HepG2 (cell line): ENCODE results near the gene SHLD1. TPM values are rescaled to one million over a fixed set of nuclear protein-coding genes. Genes with fewer than 3 reads are reported as not detected.

Experiments
- ATAC-seq: fragments of 200-7000 bp; cut with Tn5 transposase; 3 replicates; pipeline ENCODE4 v1.9.1; 2020; ENCODE audit warnings: mild to moderate bottlenecking, moderate library complexity
- BruUV-seq: library from RNA; stranded (reverse); fragments of 400-500 nt; replicated peaks from 2 replicates; lab custom pipeline; 2021; lab: Mats Ljungman, UMichigan
- CTCF ChIA-PET: fragments of 300-600 bp; formaldehyde crosslinking; extraction: SDS; loops from one replicate; lab custom pipeline; 2021; ENCODE audit warnings: low total read pairs, inconsistent platforms, low intra/inter-chr PET ratio; lab: Yijun Ruan, JAX
- POLR2A ChIA-PET: fragments of 350-600 bp; sonication (Branson Sonifier 250); formaldehyde crosslinking; loops from one replicate; lab custom pipeline; 2020; ENCODE audit warnings: antibody characterized with exemption, inconsistent platforms; lab: Yijun Ruan, JAX
- DNase-seq: peaks from one replicate; pipeline ENCODE4 v3.0.0-alpha.2; 2015; ENCODE audit warnings: low spot score
- FAIRE-seq: peaks from 3 replicates; lab custom pipeline; 2011; peaks lifted over from hg19 to GRCh38; lab: Jason Lieb, UNC
- H2AFZ ChIP-seq: one replicate; pipeline ENCODE4 v1.6.1; 2011; ENCODE audit warnings: low read length, inconsistent platforms
- H3K27ac ChIP-seq: fragments of 300-600 bp; 3 replicates; pipeline ENCODE4 v1.8.0; 2011; ENCODE audit warnings: mixed run types, mild to moderate bottlenecking, mixed read lengths, low read length, inconsistent platforms; ENCODE audit not compliant: insufficient read depth; ENCODE audit errors: extremely low read length
- H3K27me3 ChIP-seq, 2 experiments: fragments of 200-600 bp in 1 of 2; 2 replicates in 1 of 2; 3 replicates in 1 of 2; pipeline versions ENCODE4 v1.6.0 to v1.8.0; 2011; ENCODE audit warnings: low read length in 2 of 2, mild to moderate bottlenecking in 2 of 2, moderate library complexity in 2 of 2, inconsistent platforms in 1 of 2; ENCODE audit not compliant: insufficient read depth in 2 of 2, control insufficient read depth in 1 of 2
- H3K36me3 ChIP-seq, 2 experiments: fragments of 200-600 bp in 1 of 2; replicated peaks in 1 of 2; 2 replicates in 1 of 2; 3 replicates in 1 of 2; pipeline versions ENCODE4 v1.5.1 to v1.8.0; 2011; ENCODE audit warnings: low read length in 2 of 2, inconsistent platforms in 1 of 2; ENCODE audit not compliant: insufficient read depth in 2 of 2, control insufficient read depth in 1 of 2
- H3K4me1 ChIP-seq: 2 replicates; pipeline ENCODE4 v1.5.1; 2012; ENCODE audit warnings: low read length, inconsistent platforms; ENCODE audit not compliant: insufficient read depth
- H3K4me2 ChIP-seq: 2 replicates; pipeline ENCODE4 v1.6.0; 2011; ENCODE audit warnings: low read depth, low read length, inconsistent platforms
- H3K4me3 ChIP-seq, 3 experiments: fragments of 200-600 bp in 1 of 3; sonication (generic), shearing (Covaris generic) in 1 of 3; replicated peaks in 1 of 3; 2 replicates each; pipeline ENCODE4 v1.5.1; 2011 to 2016; ENCODE audit warnings: low read length in 3 of 3, inconsistent platforms in 2 of 3, low read depth in 2 of 3, mild to moderate bottlenecking in 2 of 3, control low read depth in 1 of 3, mixed read lengths in 1 of 3; ENCODE audit not compliant: insufficient read depth in 1 of 3
- H3K79me2 ChIP-seq: one replicate; pipeline ENCODE4 v1.6.1; 2011; ENCODE audit warnings: low read length, inconsistent platforms; ENCODE audit not compliant: insufficient read depth
- H3K9ac ChIP-seq: 2 replicates; pipeline ENCODE4 v1.6.0; 2011; ENCODE audit warnings: mild to moderate bottlenecking, low read depth, low read length, inconsistent platforms; ENCODE audit not compliant: insufficient read depth
- H3K9me3 ChIP-seq: 2 replicates; pipeline ENCODE4 v1.5.1; 2012; ENCODE audit warnings: mild to moderate bottlenecking, low read length
- H4K20me1 ChIP-seq: 2 replicates; pipeline ENCODE4 v1.6.0; 2011; ENCODE audit warnings: inconsistent platforms, mild to moderate bottlenecking, low read length, moderate library complexity; ENCODE audit not compliant: insufficient read depth
- MTF1 ChIP-seq: sonication (generic); formaldehyde crosslinking; IDR thresholded peaks from 2 replicates; pipeline ENCODE4 v1.5.0; 2020; ENCODE audit warnings: missing genetic modification reagents
- RBAK ChIP-seq: sonication (generic); formaldehyde crosslinking; IDR thresholded peaks from 2 replicates; pipeline ENCODE4 v1.5.1; 2020; ENCODE audit warnings: mild to moderate bottlenecking, missing genetic modification reagents
- RCOR2 ChIP-seq: IDR thresholded peaks from 2 replicates; pipeline ENCODE4 v1.6.1; 2016; ENCODE audit warnings: missing biosample characterization, missing genetic modification reagents
- TMF1 ChIP-seq: sonication (generic); formaldehyde crosslinking; IDR thresholded peaks from 2 replicates; pipeline ENCODE4 v1.8.1; 2022; ENCODE audit warnings: low read depth, missing genetic modification reagents
- ZFP41 ChIP-seq: sonication (generic); formaldehyde crosslinking; IDR thresholded peaks from 2 replicates; pipeline ENCODE4 v1.4.0; 2020; ENCODE audit warnings: mild to moderate bottlenecking, missing genetic modification reagents, borderline replicate concordance
- ZFX ChIP-seq: sonication (generic); formaldehyde crosslinking; IDR thresholded peaks from 2 replicates; pipeline ENCODE4 v1.4.0; 2020; ENCODE audit warnings: mild to moderate bottlenecking, low read depth, missing genetic modification reagents, moderate library complexity
- ZNF143 ChIP-seq: sonication (generic); formaldehyde crosslinking; IDR thresholded peaks from 2 replicates; pipeline ENCODE4 v1.4.0; 2020; ENCODE audit warnings: missing genetic modification reagents
- ZNF354B ChIP-seq: sonication (generic); formaldehyde crosslinking; IDR thresholded peaks from 2 replicates; pipeline ENCODE4 v1.8.0; 2022; ENCODE audit warnings: mild to moderate bottlenecking, missing genetic modification reagents
- WGBS: methylation state at CpG from one replicate; pipeline ENCODE4 v1.1.6; 2017; ENCODE audit warnings: low lambda C conversion rate; 5-methylcytosine and 5-hydroxymethylcytosine counted together
- in situ Hi-C: cut with HindIII; loops from 2 replicates; pipeline ENCODE4 v1.10.0; 2017; ENCODE audit warnings: low pct_unique_long_range_greater_than_20kb; ENCODE audit not compliant: extremely low pct_ligation_motif_present
- intact Hi-C: fragments of 100-400 bp; cut with micrococcal nuclease; formaldehyde crosslinking; loops from one replicate; pipeline ENCODE4 v1.10.0; 2022; ENCODE audit not compliant: unreplicated experiment
- polyA plus RNA-seq, 8 experiments: library from polyadenylated mRNA; depleted of rRNA in 3 of 8; stranded (reverse) in 7 of 8; unstranded in 1 of 8; fragments of >200 nt; fragmentation: Illumina TruSeq in 4 of 8; extraction: Trizol in 4 of 8; gene quantifications; 2 replicates each; pipeline versions ENCODE4 v1.2.1 to v1.2.3, GENCODE V29; 2011 to 2016; ENCODE audit warnings: low read depth in 4 of 8, missing spikeins in 1 of 8, mixed read lengths in 1 of 8; ENCODE audit not compliant: insufficient read depth in 1 of 8
- total RNA-seq, 5 experiments: library from RNA; depleted of rRNA; stranded (reverse); fragments of >200 nt; fragmentation: Illumina TruSeq; extraction: Trizol; gene quantifications; 2 replicates each; pipeline ENCODE4 v1.2.3, GENCODE V29; 2016; ENCODE audit warnings: low read depth in 1 of 5
- TF ChIP-seq, protein P1 (sequence below): sonication (generic); formaldehyde crosslinking; IDR thresholded peaks from 2 replicates; pipeline ENCODE4 v1.4.0; 2020; ENCODE audit warnings: mild to moderate bottlenecking, low read depth, missing genetic modification reagents
- TF ChIP-seq, protein P2 (sequence below): sonication (generic); formaldehyde crosslinking; IDR thresholded peaks from 2 replicates; pipeline ENCODE4 v1.9.0; 2021; ENCODE audit warnings: mild to moderate bottlenecking, missing genetic modification reagents
- TF ChIP-seq, protein P3 (sequence below): sonication (generic); formaldehyde crosslinking; IDR thresholded peaks from 2 replicates; pipeline ENCODE4 v1.5.0; 2020; ENCODE audit warnings: missing genetic modification reagents, mild to moderate bottlenecking, borderline replicate concordance
- TF ChIP-seq, protein P4 (sequence below): sonication (generic); formaldehyde crosslinking; conservative IDR thresholded peaks from 2 replicates; pipeline ENCODE4 v1.4.0; 2020; ENCODE audit warnings: missing genetic modification reagents

The SHLD1 gene
- total and polyA plus RNA-seq, 2 of the 13 experiments (the other 11 are each of a cell fraction or from before 2014, with no cell fraction given) = 8.9 to 10.0 TPM

DNA sequence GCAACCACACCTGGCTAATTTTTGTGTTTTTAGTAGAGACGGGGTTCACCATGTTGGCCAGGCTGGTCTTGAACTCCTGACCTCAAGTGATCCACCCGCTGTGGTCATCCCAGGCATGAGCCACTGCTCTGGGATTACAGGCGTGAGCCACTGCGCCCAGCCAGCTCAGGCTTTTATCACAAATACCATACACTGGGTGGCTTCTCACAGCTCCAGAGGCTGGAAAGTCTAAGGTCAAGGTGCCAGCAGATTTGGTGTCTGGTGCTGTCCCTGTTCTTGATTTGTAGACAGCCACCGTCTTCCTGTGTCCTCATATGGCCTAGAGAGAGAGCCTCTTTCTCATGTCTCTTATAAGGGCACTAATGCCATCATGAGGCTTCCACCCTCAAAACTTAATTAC lies 25.9 kb downstream of the SHLD1 start:
- FAIRE-seq (no peak), ATAC-seq (no peak), DNase-seq (no peak)
- intact Hi-C loops (loop anchor here (10.0 kb wide), 1 partner anchor 61 kb away; no protein-coding TSS in a partner anchor), in situ Hi-C loops (no loop called here)
- no peaks in the 10 kb centered on the region for H3K9me3 ChIP-seq
- WGBS = 99% methylated on average over 5 of the region's 5 CpGs
- H3K27me3 ChIP-seq = no peaks in the 10 kb centered on the region
- no peak overlapping the region for H3K4me2 ChIP-seq
- H3K79me2 ChIP-seq = no peaks in the 10 kb centered on the region
- BruUV-seq = no TSS peak
- peaks cover 4 to 12% of the 10 kb centered on the region in 2 experiments; a peak in 2 of 5 replicates for H3K36me3 ChIP-seq
- no peak overlapping the region for H3K27ac ChIP-seq
- no peak overlapping the region for H3K9ac ChIP-seq
- CTCF ChIA-PET = no interaction called here
- H2AFZ ChIP-seq = no peak overlapping the region
- no peaks in the 10 kb centered on the region for H4K20me1 ChIP-seq
- POLR2A ChIA-PET = interaction anchor here (0.8 kb wide), 1 partner anchor 26 kb away, joined by 3 read pairs; the partner anchor contains the start of gene SHLD1
- H3K4me1 ChIP-seq = peaks cover 28% of the 10 kb centered on the region
- no peak overlapping the region for H3K4me3 ChIP-seq
- TF ChIP-seq ZNF143 (CRISPR knock-in tag) (no peak), RCOR2 (CRISPR knock-in tag) (no peak), ZFP41 (CRISPR knock-in tag) (no peak), MTF1 (no peak), TMF1 (CRISPR knock-in tag) (no peak), ZFX (CRISPR knock-in tag) (no peak), RBAK (CRISPR knock-in tag) (no peak), ZNF354B (CRISPR knock-in tag) (no peak)
- TF ChIP-seq, protein P1, sequence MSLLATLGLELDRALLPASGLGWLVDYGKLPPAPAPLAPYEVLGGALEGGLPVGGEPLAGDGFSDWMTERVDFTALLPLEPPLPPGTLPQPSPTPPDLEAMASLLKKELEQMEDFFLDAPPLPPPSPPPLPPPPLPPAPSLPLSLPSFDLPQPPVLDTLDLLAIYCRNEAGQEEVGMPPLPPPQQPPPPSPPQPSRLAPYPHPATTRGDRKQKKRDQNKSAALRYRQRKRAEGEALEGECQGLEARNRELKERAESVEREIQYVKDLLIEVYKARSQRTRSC = no peak
- TF ChIP-seq, protein P2, sequence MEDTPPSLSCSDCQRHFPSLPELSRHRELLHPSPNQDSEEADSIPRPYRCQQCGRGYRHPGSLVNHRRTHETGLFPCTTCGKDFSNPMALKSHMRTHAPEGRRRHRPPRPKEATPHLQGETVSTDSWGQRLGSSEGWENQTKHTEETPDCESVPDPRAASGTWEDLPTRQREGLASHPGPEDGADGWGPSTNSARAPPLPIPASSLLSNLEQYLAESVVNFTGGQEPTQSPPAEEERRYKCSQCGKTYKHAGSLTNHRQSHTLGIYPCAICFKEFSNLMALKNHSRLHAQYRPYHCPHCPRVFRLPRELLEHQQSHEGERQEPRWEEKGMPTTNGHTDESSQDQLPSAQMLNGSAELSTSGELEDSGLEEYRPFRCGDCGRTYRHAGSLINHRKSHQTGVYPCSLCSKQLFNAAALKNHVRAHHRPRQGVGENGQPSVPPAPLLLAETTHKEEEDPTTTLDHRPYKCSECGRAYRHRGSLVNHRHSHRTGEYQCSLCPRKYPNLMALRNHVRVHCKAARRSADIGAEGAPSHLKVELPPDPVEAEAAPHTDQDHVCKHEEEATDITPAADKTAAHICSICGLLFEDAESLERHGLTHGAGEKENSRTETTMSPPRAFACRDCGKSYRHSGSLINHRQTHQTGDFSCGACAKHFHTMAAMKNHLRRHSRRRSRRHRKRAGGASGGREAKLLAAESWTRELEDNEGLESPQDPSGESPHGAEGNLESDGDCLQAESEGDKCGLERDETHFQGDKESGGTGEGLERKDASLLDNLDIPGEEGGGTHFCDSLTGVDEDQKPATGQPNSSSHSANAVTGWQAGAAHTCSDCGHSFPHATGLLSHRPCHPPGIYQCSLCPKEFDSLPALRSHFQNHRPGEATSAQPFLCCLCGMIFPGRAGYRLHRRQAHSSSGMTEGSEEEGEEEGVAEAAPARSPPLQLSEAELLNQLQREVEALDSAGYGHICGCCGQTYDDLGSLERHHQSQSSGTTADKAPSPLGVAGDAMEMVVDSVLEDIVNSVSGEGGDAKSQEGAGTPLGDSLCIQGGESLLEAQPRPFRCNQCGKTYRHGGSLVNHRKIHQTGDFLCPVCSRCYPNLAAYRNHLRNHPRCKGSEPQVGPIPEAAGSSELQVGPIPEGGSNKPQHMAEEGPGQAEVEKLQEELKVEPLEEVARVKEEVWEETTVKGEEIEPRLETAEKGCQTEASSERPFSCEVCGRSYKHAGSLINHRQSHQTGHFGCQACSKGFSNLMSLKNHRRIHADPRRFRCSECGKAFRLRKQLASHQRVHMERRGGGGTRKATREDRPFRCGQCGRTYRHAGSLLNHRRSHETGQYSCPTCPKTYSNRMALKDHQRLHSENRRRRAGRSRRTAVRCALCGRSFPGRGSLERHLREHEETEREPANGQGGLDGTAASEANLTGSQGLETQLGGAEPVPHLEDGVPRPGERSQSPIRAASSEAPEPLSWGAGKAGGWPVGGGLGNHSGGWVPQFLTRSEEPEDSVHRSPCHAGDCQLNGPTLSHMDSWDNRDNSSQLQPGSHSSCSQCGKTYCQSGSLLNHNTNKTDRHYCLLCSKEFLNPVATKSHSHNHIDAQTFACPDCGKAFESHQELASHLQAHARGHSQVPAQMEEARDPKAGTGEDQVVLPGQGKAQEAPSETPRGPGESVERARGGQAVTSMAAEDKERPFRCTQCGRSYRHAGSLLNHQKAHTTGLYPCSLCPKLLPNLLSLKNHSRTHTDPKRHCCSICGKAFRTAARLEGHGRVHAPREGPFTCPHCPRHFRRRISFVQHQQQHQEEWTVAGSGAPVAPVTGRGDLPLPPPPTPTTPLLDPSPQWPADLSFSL (CRISPR knock-in tag) = no peak
- TF ChIP-seq, protein P3, sequence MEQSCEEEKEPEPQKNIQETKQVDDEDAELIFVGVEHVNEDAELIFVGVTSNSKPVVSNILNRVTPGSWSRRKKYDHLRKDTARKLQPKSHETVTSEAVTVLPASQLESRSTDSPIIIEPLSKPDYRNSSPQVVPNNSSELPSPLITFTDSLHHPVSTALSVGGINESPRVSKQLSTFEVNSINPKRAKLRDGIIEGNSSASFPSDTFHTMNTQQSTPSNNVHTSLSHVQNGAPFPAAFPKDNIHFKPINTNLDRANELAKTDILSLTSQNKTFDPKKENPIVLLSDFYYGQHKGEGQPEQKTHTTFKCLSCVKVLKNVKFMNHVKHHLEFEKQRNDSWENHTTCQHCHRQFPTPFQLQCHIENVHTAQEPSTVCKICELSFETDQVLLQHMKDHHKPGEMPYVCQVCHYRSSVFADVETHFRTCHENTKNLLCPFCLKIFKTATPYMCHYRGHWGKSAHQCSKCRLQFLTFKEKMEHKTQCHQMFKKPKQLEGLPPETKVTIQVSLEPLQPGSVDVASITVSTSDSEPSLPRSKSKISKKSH (CRISPR knock-in tag) = no peak
- TF ChIP-seq, protein P4, sequence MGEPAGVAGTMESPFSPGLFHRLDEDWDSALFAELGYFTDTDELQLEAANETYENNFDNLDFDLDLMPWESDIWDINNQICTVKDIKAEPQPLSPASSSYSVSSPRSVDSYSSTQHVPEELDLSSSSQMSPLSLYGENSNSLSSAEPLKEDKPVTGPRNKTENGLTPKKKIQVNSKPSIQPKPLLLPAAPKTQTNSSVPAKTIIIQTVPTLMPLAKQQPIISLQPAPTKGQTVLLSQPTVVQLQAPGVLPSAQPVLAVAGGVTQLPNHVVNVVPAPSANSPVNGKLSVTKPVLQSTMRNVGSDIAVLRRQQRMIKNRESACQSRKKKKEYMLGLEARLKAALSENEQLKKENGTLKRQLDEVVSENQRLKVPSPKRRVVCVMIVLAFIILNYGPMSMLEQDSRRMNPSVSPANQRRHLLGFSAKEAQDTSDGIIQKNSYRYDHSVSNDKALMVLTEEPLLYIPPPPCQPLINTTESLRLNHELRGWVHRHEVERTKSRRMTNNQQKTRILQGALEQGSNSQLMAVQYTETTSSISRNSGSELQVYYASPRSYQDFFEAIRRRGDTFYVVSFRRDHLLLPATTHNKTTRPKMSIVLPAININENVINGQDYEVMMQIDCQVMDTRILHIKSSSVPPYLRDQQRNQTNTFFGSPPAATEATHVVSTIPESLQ (CRISPR knock-in tag) = no peak
